Activated B cell treated with CpG ODN at 0.5 μM for 24 hours (primary cell): Measurements from ENCODE around the gene NPM1. TPM values are rescaled to one million over a fixed set of nuclear protein-coding genes. Genes with fewer than 3 reads are reported as not detected.

Source experiments
- ATAC-seq: fragments of 200-7000 bp; cut with Tn5 transposase; one replicate; pipeline ENCODE4 v1.10.0; 2021; ENCODE audit warnings: low read depth, mild to moderate bottlenecking, moderate library complexity
- CTCF ChIA-PET: fragments of 350-600 bp; sonication (Branson Sonifier 250); formaldehyde crosslinking; loops from one replicate; lab custom pipeline; 2021; ENCODE audit warnings: antibody characterized with exemption; lab: Charles Lee
- POLR2A ChIA-PET: fragments of 350-600 bp; sonication (Branson Sonifier 250); formaldehyde crosslinking; loops from one replicate; lab custom pipeline; 2021; ENCODE audit warnings: antibody characterized with exemption; lab: Charles Lee
- DNase-seq: peaks from one replicate; pipeline ENCODE4 v3.0.0; 2022
- H3K27ac Mint-ChIP-seq: one replicate; pipeline ENCODE4 v1.8.0; 2020; ENCODE audit warnings: mixed read lengths
- H3K27me3 Mint-ChIP-seq: one replicate; pipeline ENCODE4 v1.8.0; 2021; ENCODE audit warnings: mixed read lengths
- H3K36me3 Mint-ChIP-seq: one replicate; pipeline ENCODE4 v1.8.0; 2021; ENCODE audit warnings: low read depth, mixed read lengths
- H3K4me1 Mint-ChIP-seq: one replicate; pipeline ENCODE4 v1.8.0; 2021; ENCODE audit warnings: mixed read lengths
- H3K4me3 Mint-ChIP-seq: one replicate; pipeline ENCODE4 v1.8.0; 2020; ENCODE audit warnings: mild to moderate bottlenecking, mixed read lengths
- H3K9me3 Mint-ChIP-seq: one replicate; pipeline ENCODE4 v1.8.0; 2020; ENCODE audit warnings: mixed read lengths
- CTCF ChIP-seq: fragments of 200-600 bp; IDR thresholded peaks from one replicate; pipeline ENCODE4 v1.8.0; 2022; ENCODE audit warnings: antibody characterized with exemption, mild to moderate bottlenecking
- intact Hi-C: fragments of 100-400 bp; cut with micrococcal nuclease; formaldehyde crosslinking; loops from one replicate; pipeline ENCODE4 v1.15.1; 2024
- total RNA-seq: library from RNA; stranded (reverse); gene quantifications from 2 replicates; pipeline ENCODE4 v1.2.3, GENCODE V29; 2022

The NPM1 gene
- total RNA-seq, 1 donor from 2014 or later = 1,505 TPM

- Mint-ChIP-seq H3K4me1 (peaks cover 4% of the 10 kb centered on the region), H3K36me3 (no peaks in the 10 kb centered on the region), H3K4me3 (no peak overlapping the region), H3K27me3 (peaks cover 39% of the 10 kb centered on the region), H3K27ac (no peak overlapping the region), H3K9me3 (no peaks in the 10 kb centered on the region)
- intact Hi-C loops = no loop called here
- ChIA-PET POLR2A (no interaction called here), CTCF (no interaction called here)
- ATAC-seq (no peak), DNase-seq (no peak)
- TF ChIP-seq CTCF = no peak
These were observed 66.3 kb downstream of the NPM1 start for GRCh38 chr5:171453988-171454387.

DNA sequence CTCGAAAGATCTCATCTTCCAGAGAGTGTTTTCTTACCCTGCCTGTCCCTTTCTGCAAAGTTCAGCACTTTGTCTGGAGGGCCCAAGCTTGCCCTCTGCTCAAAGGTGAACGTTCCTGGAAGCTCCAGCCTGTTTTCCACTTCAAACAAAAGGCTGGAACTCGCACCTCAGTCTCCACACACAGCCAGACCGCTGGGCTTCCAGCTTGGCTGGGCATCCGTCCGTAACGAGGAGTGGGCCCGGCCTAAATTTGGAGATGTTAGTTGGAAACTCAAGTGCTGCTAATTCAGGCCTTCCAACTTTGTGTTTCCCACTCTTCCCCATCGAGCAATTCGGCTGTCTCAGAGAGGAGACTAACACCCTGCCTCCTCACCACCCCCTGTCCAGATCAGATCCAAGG is 66.9 kb downstream of the NPM1 start:
- no peak overlapping the region for H3K27ac Mint-ChIP-seq
- intact Hi-C loops = no loop called here
- no peak for DNase-seq
- H3K9me3 Mint-ChIP-seq = no peaks in the 10 kb centered on the region
- no peak for ATAC-seq
- H3K4me1 Mint-ChIP-seq = peaks cover 4% of the 10 kb centered on the region
- ChIA-PET CTCF (no interaction called here), POLR2A (no interaction called here)
- no peak overlapping the region for H3K4me3 Mint-ChIP-seq
- H3K36me3 Mint-ChIP-seq = no peaks in the 10 kb centered on the region
- peaks cover 35% of the 10 kb centered on the region for H3K27me3 Mint-ChIP-seq
- no peak for TF ChIP-seq CTCF

GRCh38 chr5:171455522-171455921 is 67.9 kb downstream of the NPM1 start:
- TF ChIP-seq CTCF = no peak
- Mint-ChIP-seq H3K9me3 (no peaks in the 10 kb centered on the region), H3K36me3 (no peaks in the 10 kb centered on the region), H3K4me1 (peaks cover 4% of the 10 kb centered on the region), H3K4me3 (no peak overlapping the region), H3K27ac (no peak overlapping the region), H3K27me3 (peaks cover 27% of the 10 kb centered on the region)
- DNase-seq (no peak), ATAC-seq (no peak)
- intact Hi-C loops = no loop called here
- ChIA-PET POLR2A (no interaction called here), CTCF (no interaction called here)

DNA sequence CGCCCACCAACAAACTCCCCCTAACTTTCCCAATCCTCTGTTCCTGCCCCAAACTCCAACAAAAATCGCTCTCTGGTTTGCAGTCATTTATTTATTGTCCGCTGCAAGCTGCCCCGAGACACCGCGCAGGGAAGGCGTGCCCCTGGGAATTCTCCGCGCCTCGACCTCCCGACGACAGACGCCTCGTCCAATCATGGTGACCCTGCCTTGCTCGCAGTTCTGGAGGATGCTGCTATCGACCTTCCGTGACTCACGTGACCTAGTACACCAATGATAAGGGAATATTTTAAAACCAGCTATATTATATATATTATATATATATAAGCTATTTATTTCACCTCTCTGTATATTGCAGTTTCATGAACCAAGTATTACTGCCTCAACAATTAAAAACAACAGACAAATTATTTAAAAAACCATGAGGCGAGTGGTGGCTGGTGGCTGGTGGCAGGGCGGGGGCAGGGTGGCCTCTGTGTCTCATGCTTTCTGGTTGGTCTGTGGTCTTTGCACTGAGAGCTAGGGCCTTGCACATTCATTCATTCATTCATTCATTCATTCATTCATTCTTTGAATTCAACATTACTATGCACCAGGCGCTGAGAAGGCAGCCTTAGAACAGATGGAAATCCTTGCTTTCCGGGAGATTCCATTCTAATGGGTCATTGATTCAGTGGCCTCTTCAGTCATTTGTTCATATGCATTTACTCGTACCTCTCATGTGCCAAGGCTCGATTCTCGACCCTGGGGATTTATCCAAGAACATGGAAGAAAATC is 69.7 kb downstream of the NPM1 start:
- intact Hi-C loops = no loop called here
- CTCF ChIA-PET = no interaction called here
- Mint-ChIP-seq H3K27ac (no peak overlapping the region), H3K36me3 (no peaks in the 10 kb centered on the region), H3K4me1 (no peaks in the 10 kb centered on the region), H3K9me3 (no peaks in the 10 kb centered on the region), H3K4me3 (no peak overlapping the region), H3K27me3 (peaks cover 17% of the 10 kb centered on the region)
- POLR2A ChIA-PET = no interaction called here
- ATAC-seq (no peak), DNase-seq (no peak)
- no peak for TF ChIP-seq CTCF

GRCh38 chr5:171459839-171460238 is 72.2 kb downstream of the NPM1 start:
- Mint-ChIP-seq H3K27me3 (peaks cover 12% of the 10 kb centered on the region), H3K27ac (no peak overlapping the region), H3K4me3 (no peak overlapping the region), H3K36me3 (no peaks in the 10 kb centered on the region), H3K9me3 (no peaks in the 10 kb centered on the region), H3K4me1 (no peaks in the 10 kb centered on the region)
- ATAC-seq = no peak
- ChIA-PET CTCF (no interaction called here), POLR2A (no interaction called here)
- DNase-seq = no peak
- TF ChIP-seq CTCF = no peak
- intact Hi-C loops = no loop called here

Other genes with a start within 250 kb of the NPM1 start
- gene TLX3, start 78.6 kb upstream of the NPM1 start, total RNA-seq = not detected in 2 replicates
- gene FGF18, start 31.8 kb downstream of the NPM1 start, total RNA-seq = 0.15 TPM in 1 of 2 replicates, not detected in the other